Left kidney (tissue), 8 donors: ENCODE data around the gene NDUFAF2. TPM values are rescaled to one million over a fixed set of nuclear protein-coding genes. Genes with fewer than 3 reads are reported as not detected.

Experiments used
- DNase-seq: peaks from one replicate; pipeline ENCODE4 v3.0.0-alpha.2; 2013
- long read RNA-seq, 8 donors: transcript quantifications; one replicate each; lab custom pipeline, GENCODE V29; 2026
- polyA plus RNA-seq: library from polyadenylated mRNA; unstranded; fragments of 120-200 nt; gene quantifications from one replicate; pipeline ENCODE4 v1.2.1, GENCODE V29; 2013; ENCODE audit not compliant: insufficient read length

Gene NDUFAF2, protein sequence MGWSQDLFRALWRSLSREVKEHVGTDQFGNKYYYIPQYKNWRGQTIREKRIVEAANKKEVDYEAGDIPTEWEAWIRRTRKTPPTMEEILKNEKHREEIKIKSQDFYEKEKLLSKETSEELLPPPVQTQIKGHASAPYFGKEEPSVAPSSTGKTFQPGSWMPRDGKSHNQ
- 25.7 TPM for polyA plus RNA-seq
- long read RNA-seq, donor 1, transcript NDUFAF2-201 (4 exons, 719 nt): major isoform, 28 of 37 reads
- long read RNA-seq, donor 1, partial matches to known transcripts: 0 of 37 reads
- long read RNA-seq, donor 1, other reads (novel, unspliced or antisense): 8 of 37 reads
- long read RNA-seq, donor 2, transcript NDUFAF2-201 (4 exons, 719 nt): major isoform, 33 of 45 reads
- long read RNA-seq, donor 2, partial matches to known transcripts: 5 of 45 reads
- long read RNA-seq, donor 2, other reads (novel, unspliced or antisense): 7 of 45 reads
- long read RNA-seq, donor 3, transcript NDUFAF2-201 (4 exons, 719 nt): major isoform, 15 of 16 reads
- long read RNA-seq, donor 3, partial matches to known transcripts: 0 of 16 reads
- long read RNA-seq, donor 3, other reads (novel, unspliced or antisense): 0 of 16 reads
- long read RNA-seq, donor 4, transcript NDUFAF2-201 (4 exons, 719 nt): major isoform, 7 of 7 reads
- long read RNA-seq, donor 4, partial matches to known transcripts: 0 of 7 reads
- long read RNA-seq, donor 4, other reads (novel, unspliced or antisense): 0 of 7 reads
- long read RNA-seq, donor 5, transcript NDUFAF2-201 (4 exons, 719 nt): major isoform, 50 of 61 reads
- long read RNA-seq, donor 5, partial matches to known transcripts: 0 of 61 reads
- long read RNA-seq, donor 5, other reads (novel, unspliced or antisense): 7 of 61 reads
- long read RNA-seq, donor 6, transcript NDUFAF2-201 (4 exons, 719 nt): major isoform, 28 of 44 reads
- long read RNA-seq, donor 6, partial matches to known transcripts: 15 of 44 reads
- long read RNA-seq, donor 6, other reads (novel, unspliced or antisense): 0 of 44 reads
- long read RNA-seq, donor 7, transcript NDUFAF2-201 (4 exons, 719 nt): major isoform, 50 of 154 reads
- long read RNA-seq, donor 7, partial matches to known transcripts: 0 of 154 reads
- long read RNA-seq, donor 7, other reads (novel, unspliced or antisense): 103 of 154 reads
- long read RNA-seq, donor 8, transcript NDUFAF2-201 (4 exons, 719 nt): major isoform, 15 of 16 reads
- long read RNA-seq, donor 8, partial matches to known transcripts: 0 of 16 reads
- long read RNA-seq, donor 8, other reads (novel, unspliced or antisense): 0 of 16 reads

DNA sequence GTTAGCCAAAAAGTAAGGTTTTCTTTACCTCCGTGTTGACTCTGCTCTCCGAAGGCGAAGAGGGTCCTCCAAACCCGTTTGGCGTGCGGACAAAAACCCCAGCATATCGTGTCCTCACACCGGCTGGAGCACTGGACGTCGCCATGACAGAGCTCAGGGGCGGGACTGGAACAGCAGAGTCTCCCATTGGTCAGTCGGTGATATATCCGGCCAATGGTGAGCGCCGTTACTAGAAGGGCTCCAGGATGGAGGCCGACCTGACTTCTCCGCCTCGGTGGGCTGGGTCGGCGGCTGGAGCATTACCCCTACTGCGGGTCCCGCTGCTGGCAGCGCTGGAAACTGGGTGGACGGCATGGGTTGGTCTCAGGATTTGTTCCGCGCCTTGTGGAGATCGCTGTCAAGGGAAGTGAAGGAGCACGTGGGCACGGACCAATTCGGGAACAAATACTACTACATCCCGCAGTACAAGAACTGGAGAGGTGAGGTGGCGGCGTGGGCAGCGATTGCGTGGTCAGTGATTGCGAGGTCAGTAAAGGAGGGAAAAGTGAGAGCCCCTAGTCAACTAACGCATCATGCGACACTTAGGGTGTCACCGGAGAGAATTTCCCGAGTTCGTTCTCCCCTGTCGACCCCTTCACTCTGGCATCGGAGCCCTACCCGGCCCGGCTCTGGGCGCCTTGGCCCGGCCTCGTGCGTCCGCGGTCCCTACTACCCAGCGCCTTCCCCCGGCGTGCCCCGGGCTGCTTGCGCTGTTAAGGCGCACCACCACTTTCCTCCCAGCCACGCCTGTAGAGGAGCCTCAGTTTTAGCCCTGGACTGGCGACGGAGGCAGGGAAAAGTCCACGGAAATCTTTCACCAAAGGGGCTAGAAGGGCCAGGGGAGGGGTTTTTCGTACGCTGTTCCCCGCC, at the start of gene NDUFAF2, which contains the start of gene ERCC8:
Gene NDUFAF2 (plus strand): TSS at position 302 of the 909 bp plus-strand sequence. CDS start 51 bp downstream, at position 353.
Gene ERCC8 (minus strand): TSS at position 167 of the 909 bp plus-strand sequence. CDS start 62 bp downstream, at position 105.
- DNase-seq: peak; percentile 94

DNA sequence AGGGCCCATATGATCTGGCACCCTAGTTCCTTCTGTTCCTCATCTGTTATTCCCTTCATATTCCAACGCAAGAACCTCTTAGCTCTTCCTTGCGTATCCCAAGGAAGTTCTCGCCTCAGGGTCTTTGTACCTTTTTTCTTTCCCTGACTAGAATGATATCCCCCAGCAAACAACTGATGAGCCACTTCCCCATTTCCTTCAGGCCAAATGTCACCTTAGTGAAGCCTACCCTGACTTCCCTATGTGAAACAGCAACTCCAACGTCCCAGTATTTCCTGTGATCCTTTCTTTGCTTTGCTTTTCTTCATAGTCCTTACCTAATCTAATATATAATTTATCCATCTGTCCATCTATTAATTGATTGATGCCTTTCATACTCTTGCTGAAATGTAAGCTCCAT, 48.0 kb upstream of the NDUFAF2 start:
- no peak for DNase-seq

DNA sequence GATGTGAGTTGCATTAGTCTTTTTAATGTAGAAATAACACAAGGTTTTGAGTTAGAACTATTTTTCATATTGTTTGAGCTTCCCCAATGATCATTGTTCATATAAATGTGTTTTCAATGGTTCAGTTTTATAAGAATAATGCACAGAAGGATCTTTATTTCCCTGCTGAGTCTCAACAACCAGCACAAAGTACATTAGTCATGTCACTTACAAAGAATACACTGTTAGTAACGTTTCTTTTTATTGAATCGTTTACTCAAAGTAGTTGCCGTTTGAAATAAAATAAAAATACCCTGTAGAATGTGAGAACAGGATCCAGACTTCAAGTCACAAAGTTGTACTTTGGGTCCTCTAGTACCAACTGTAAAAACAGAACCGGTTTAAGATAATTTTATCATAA, 41.6 kb upstream of the NDUFAF2 start:
- DNase-seq: no peak

DNA sequence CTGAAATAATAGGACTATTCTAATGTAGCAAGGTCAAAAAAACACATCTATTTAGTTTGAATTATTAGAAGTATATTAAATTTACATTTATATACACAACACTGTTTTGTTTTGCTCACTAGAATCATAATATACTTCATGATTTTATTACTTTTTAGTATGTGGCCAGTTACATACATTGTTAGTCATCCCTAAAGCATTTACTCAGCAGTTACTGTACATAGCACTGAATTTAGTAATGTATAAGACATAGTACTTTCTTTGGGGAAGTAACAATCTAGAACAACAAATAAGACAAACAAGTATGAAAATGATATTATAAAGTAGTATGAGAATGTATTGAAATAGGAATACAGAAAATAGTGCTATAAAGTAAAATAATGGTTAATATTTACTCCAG, 28.4 kb upstream of the NDUFAF2 start:
- no peak for DNase-seq

DNA sequence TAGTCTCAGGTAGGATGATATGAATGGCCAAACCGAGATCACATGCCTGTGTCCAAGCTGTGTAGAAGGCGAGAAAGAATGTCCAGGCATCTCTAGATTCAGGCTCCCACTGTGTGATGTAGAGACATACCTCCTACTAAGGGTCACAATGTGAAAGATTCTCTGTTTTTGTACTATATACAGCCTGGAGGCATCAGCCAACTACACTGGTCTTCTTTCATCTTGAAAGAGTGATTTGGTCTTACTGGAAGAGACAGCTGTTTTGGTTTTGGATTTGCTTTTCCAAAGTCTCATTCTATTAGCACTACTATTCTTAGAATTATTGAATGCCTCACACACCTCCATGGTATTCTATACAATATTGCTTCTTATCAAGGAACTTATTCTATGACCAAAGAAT, 26.5 kb upstream of the NDUFAF2 start:
- DNase-seq: no peak

DNA sequence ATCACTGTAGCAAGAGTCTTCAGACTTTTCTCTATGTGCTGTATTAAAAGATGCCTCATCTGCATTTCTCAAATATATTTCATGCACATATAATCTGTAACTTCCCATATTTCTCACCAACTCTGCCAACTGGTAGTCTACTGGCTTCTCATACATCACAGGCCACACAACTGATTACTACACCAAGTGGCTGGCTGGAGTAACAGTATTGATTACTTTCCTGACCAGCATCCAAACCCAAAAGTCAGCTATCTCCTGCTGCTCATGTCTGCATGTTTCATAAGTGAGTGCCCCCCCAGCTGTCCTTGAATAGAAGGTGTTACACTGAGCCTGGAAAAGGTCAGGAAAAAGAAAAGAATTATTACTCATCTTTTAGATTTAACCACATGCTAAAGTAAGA, 17.6 kb upstream of the NDUFAF2 start:
- DNase-seq: no peak

DNA sequence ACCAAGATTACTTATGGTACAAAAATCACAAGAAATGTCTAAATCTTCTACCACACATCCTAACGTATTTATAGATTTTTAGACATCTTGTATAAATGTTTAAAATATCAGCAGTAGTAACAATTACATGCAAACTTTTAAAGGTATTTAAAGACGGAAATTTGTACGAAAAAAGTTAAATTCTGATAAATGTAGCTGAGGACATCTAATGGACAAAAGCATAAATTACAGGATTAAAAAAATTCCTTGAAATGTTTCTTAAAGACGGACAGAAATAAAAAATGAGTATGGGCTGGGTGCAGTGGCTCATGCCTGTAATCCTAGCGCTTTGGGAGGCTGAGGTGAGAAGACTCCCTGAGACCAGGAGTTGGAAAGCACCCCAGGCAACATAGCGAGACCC, 16.0 kb upstream of the NDUFAF2 start:
- DNase-seq: no peak

DNA sequence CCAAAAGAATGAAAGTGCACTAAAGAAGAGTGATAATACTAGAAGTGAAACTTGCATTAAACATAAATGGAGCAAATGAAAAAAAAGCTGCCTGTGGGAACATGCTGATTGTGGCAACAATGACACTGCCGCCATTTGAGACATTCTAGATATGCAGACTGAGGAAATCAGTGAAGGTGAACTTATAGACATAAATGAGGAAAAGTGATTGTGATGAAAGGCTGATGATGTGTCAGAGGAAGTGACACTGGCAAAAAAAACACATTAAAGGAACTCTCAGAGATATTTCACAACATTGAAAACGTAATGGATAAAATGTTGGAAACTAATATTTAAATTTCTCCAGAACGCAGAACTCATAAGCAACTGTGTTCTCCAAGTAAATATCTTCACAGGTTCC, 1.4 kb upstream of the NDUFAF2 start:
- DNase-seq: no peak

DNA sequence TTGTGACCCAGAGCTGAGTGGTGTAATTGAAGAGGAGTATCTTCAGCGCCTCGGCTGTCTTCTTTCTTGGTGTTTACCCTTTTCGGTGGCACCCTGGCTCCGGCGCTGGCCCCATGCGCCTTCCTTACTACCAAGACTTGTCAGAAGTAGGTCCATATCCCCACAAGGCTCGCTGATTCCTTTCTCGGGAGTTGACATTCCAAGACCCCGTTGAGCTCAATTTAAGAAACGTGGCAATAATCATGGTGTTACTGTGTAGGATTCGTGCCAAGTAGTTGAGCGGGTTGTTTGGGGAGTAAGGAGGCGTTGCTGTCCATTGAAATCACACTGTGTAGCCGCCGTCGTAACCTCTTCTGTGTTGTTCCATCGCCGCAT, 795 bp downstream of the NDUFAF2 start:
- peak; percentile 34 for DNase-seq

DNA sequence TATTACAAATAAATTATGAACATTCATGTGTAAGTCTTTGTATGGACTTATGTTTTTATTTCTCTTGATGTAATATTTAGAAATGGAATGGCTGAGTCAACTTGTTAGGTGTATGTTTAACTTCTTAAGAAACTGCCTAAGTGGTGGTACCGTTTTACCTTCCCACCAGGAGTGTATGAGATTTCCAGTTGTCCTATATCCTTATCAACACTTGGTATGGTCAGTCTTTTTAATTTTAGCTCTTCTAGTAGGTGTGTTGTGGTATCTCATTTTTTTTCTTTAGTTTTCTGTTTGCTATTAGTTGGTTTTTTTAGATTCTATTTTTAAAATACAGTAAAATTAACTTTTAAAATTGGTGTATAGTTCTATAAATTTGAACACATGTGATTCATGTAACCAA, 3.7 kb downstream of the NDUFAF2 start:
- no peak for DNase-seq

DNA sequence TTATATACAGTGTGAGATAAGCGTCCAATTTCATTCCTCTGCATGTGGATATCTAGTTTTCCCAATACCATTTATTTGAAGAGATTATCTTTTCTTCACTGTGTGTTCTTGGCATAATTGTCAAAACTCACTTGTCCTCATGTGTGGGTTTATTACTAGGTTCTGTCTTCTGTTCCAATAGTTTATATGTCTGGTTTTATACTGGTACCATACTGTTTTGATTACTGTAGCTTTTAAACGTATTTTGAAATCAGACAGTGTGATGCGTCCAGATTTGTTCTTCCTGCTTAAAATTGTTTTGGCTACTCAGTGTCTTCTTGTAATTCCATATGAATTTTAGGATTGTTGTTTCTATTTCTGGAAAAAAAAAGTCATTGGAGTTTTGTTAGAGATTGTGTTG, 10.2 kb downstream of the NDUFAF2 start:
- DNase-seq: no peak

DNA sequence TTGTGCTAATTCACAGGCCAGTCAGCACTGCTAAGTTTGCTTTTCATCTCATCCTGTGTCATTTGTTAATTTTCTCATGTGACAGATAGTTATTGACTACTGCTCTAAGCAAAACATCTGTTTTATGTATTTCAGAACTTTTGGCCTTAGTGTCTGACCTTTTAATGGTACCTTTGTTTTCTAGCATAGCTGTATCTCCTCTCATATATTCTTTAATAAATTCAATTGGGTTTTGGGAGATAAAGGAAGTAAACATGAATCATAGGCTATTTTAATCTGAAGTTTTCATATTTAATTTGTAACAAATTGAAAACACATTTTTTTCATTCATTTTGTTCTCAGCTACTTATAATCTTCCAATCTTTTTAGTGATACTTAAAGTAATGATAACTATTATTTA, 13.1 kb downstream of the NDUFAF2 start:
- no peak for DNase-seq

DNA sequence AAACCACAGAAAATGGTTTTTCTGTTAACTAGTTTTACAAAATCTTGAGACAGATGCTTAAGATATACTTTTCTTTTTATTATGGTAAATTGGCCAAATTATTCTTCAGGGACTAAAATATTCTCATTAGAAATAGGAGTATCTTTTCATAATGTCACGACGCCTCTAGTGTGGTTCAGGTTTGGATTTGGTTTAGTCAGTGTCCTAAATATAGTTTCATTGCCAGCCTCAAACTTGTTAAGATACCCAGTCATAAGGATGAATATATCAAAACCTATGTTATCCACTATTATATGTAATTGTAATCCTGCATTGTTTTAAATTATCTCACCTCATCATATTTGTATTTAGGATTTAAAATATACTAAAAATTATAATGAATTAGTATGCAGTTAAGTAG, 13.7 kb downstream of the NDUFAF2 start:
- no peak for DNase-seq

DNA sequence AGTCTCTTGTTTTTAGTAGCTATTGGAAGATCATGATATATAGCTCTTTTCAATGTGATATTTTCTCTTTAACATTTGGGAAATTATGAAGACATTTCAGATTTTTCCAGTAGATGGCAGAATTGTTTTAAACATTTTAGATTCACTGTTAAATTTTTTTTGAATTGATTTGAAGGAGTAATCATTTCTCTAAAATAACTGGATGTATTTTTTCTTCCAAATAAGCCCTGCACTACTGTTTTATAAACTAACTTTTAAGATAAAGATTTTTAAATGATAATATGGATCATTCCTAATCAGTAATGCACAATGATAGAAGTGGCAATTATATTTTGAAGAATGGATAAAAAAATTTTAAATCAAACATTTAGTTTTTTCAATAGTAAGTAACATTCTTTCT, 14.2 kb downstream of the NDUFAF2 start:
- DNase-seq: peak; percentile 14

DNA sequence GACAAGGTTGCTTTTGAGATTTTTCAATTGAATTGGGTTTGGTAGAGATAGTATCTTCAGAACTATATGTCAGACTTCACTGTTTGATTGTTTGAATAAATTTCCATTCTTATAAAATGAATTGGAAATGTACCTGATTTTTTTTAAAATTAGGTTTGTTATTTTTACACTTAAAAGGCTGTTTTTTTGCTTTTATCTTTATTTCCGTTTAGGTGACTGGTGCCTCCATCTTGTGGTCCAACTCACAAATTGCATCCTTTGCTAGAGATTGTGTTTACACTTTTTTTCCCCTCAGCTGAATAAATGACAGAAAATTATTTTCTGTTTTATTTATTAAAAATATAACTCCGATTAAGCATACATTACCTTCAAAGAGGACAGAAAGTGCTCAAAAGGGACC, 15.6 kb downstream of the NDUFAF2 start:
- no peak for DNase-seq

DNA sequence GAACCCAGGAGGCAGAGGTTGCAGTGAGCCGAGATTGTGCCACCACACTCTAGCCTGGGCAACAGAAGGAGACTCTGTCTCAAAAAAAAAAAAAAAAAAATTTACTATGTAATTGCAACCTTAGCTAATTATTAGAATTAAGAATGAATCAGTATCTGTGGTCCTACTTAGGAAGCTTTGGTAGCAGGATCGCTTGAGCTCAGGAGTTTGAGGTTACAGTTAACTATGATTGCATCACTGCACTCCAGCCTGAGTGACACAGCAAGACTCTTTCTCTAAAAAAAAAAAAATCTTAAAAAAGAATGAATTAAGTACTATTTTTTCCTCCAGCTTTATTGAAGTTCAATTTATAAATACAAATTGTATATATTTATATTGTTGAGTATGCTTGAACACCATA, 16.7 kb downstream of the NDUFAF2 start:
- DNase-seq: no peak

DNA sequence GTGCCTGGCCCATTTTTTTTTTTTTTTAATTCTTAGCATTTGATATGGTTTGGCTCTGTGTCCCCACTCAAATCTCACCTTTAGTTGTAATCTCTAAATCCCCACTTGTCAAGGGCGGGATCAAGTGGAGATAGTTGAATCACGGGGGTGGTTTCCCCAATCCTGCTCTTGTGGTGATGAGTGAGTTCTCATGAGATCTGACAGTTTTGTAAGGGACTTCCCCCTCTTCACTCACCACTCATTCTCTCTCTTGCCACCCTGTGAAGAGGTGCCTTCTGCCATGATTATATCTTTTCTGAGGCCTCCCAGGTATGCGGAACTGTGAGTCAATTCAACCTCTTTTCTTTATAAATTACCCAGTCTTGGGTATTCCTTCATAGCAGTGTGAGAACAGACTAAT, 27.2 kb downstream of the NDUFAF2 start:
- no peak for DNase-seq

DNA sequence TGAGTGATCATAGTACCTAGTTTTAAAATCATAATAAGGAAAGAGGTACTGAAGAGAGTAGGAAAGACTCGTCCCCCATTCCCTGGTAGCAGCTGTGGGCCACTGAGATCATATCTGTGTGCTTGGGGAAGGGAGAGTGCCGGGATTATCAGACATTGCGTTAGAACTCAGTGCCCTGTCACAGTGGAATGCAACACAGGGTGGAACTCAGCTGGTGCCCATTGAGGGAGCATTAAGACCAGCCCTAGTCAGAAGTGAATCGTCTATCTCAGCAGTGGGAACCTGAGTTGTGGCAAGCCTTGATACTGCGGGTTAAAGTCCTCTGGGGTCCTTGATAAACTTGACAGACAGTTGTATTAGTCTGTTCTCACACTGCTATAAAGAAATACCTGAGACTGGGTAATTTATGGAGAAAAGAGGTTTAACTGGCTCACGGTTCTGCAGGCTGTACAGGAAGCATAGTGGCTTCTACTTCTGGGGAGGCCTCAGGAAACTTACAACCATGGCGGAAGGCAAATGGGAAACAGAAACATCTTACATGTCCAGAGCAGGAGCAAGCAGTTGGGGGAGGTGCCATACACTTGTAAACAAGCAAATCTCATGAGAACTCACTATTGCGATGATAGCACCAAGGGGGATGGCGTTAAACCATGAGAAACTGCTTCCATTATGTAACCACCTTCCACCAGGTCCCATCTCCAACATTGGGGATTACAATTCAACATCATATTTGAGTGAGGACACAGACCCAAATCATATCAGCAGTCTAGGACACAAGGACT, 33.1 kb downstream of the NDUFAF2 start:
- DNase-seq: no peak

DNA sequence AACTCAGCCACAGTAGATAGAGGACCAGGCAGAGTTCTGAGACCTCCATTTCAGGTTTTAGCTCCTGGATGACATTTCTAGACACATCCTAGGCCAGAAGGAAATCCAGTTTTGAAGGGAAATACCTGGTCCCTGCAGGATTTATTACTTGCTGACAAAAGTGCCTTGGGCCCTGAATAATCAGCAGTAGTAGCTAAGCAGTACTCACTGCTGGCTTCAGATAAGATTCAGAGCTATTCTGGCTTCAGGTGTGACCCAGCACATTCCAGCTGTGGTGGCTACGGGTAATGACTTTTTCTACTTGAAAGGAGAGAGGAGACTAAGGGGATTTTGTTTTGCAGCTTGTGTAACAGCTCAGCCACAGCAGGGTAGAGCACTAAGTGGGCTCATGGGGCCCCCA, 34.0 kb downstream of the NDUFAF2 start:
- DNase-seq: no peak

DNA sequence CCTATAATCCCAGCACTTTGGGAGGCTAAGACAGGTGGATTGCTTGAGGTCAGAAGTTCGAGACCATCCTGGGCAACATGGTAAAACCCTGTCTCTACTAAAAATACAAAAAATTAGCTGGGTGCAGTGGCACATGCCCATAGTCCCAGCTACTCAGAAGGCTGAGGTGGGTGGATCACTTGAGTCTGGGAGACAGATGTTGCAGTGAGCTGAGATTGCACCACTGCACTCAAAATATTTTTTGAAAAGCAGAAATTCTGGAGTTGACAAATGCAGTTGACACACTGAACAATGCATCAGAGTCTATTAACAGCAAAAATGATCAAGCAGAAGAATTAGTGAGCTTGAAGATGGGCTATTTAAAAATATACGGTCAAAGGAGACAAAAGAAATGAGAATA, 35.5 kb downstream of the NDUFAF2 start:
- no peak for DNase-seq
